HepG2 (cell line): ENCODE results near the gene TXNL4A. TPM values are rescaled to one million over a fixed set of nuclear protein-coding genes. Genes with fewer than 3 reads are reported as not detected.

Experiments used
- FOXO1 ChIP-seq: sonication (generic); formaldehyde crosslinking; IDR thresholded peaks from 2 replicates; pipeline ENCODE4 v1.4.0; 2020; ENCODE audit warnings: missing genetic modification reagents
- FOXO4 ChIP-seq: sonication (generic); formaldehyde crosslinking; conservative IDR thresholded peaks from 2 replicates; pipeline ENCODE4 v1.8.1; 2023; ENCODE audit warnings: missing genetic modification reagents
- FOXP4 ChIP-seq: sonication (generic); formaldehyde crosslinking; IDR thresholded peaks from 2 replicates; pipeline ENCODE4 v1.4.0; 2020; ENCODE audit warnings: missing genetic modification reagents
- HMGA1 ChIP-seq: sonication (generic); formaldehyde crosslinking; conservative IDR thresholded peaks from 2 replicates; pipeline ENCODE4 v1.4.0; 2020; ENCODE audit warnings: missing genetic modification reagents
- LCORL ChIP-seq, 2 experiments: fragments of 450-650 bp in 1 of 2; sonication (generic) in 1 of 2; formaldehyde crosslinking in 1 of 2; IDR thresholded peaks; 2 replicates each; pipeline versions ENCODE4 v1.5.0 to v1.6.1; 2017 to 2020; ENCODE audit warnings: antibody characterized with exemption in 1 of 2, missing genetic modification reagents in 1 of 2
- MED1 ChIP-seq: sonication (generic); formaldehyde crosslinking; IDR thresholded peaks from 2 replicates; pipeline ENCODE4 v1.4.0; 2020; ENCODE audit warnings: missing genetic modification reagents
- NFE2 ChIP-seq: sonication (generic); formaldehyde crosslinking; IDR thresholded peaks from 2 replicates; pipeline ENCODE4 v1.4.0; 2020; ENCODE audit warnings: missing genetic modification reagents
- NR1H2 ChIP-seq: sonication (generic); formaldehyde crosslinking; IDR thresholded peaks from 2 replicates; pipeline ENCODE4 v1.8.1; 2022; ENCODE audit warnings: low read depth, missing genetic modification reagents, borderline replicate concordance
- NR2F6 ChIP-seq, 2 experiments: IDR thresholded peaks; 2 replicates each; pipeline ENCODE4 v1.6.1; 2016; ENCODE audit warnings: antibody characterized with exemption in 1 of 2, mild to moderate bottlenecking in 1 of 2
- PAX8 ChIP-seq: sonication (generic); formaldehyde crosslinking; IDR thresholded peaks from 2 replicates; pipeline ENCODE4 v1.8.0; 2022; ENCODE audit warnings: mild to moderate bottlenecking, missing genetic modification reagents, borderline replicate concordance
- SRSF1 ChIP-seq: fragments of 200-400 bp; formaldehyde crosslinking; optimal IDR thresholded peaks from 2 replicates; pipeline ENCODE3; 2017; ENCODE audit warnings: mild to moderate bottlenecking, low read depth, low read length, moderate library complexity
- ZNF142 ChIP-seq: sonication (generic); formaldehyde crosslinking; IDR thresholded peaks from 2 replicates; pipeline ENCODE4 v1.4.0; 2020; ENCODE audit warnings: missing genetic modification reagents
- ZNF234 ChIP-seq: sonication (generic); formaldehyde crosslinking; conservative IDR thresholded peaks from 2 replicates; pipeline ENCODE4 v1.5.1; 2020; ENCODE audit warnings: mild to moderate bottlenecking, missing genetic modification reagents
- ZNF367 ChIP-seq: sonication (generic); formaldehyde crosslinking; IDR thresholded peaks from 2 replicates; pipeline ENCODE4 v1.4.0; 2020; ENCODE audit warnings: missing genetic modification reagents, borderline replicate concordance
- ZNF496 ChIP-seq: sonication (generic); formaldehyde crosslinking; IDR thresholded peaks from 2 replicates; pipeline ENCODE4 v1.8.1; 2023; ENCODE audit warnings: mild to moderate bottlenecking, moderate library complexity, missing genetic modification reagents; ENCODE audit not compliant: insufficient replicate concordance
- ZNF687 ChIP-seq: sonication (generic); formaldehyde crosslinking; IDR thresholded peaks from 2 replicates; pipeline ENCODE4 v1.5.1; 2020; ENCODE audit warnings: mild to moderate bottlenecking, missing genetic modification reagents, moderate library complexity
- polyA plus RNA-seq, 8 experiments: library from polyadenylated mRNA; depleted of rRNA in 3 of 8; stranded (reverse) in 7 of 8; unstranded in 1 of 8; fragments of >200 nt; fragmentation: Illumina TruSeq in 4 of 8; extraction: Trizol in 4 of 8; gene quantifications; 2 replicates each; pipeline versions ENCODE4 v1.2.1 to v1.2.3, GENCODE V29; 2011 to 2016; ENCODE audit warnings: low read depth in 4 of 8, missing spikeins in 1 of 8, mixed read lengths in 1 of 8; ENCODE audit not compliant: insufficient read depth in 1 of 8
- total RNA-seq, 5 experiments: library from RNA; depleted of rRNA; stranded (reverse); fragments of >200 nt; fragmentation: Illumina TruSeq; extraction: Trizol; gene quantifications; 2 replicates each; pipeline ENCODE4 v1.2.3, GENCODE V29; 2016; ENCODE audit warnings: low read depth in 1 of 5

The TXNL4A gene
- total and polyA plus RNA-seq, 2 of the 13 experiments (the other 11 are each of a cell fraction or from before 2014, with no cell fraction given), result 172 to 202 TPM

GRCh38 chr18:79936641-79937040 lies 51.7 kb downstream of the TXNL4A start (continued):
- TF ChIP-seq ZNF142 (CRISPR knock-in tag) (no peak), LCORL (IDR thresholded peaks at IDR 0.05) (no peak), LCORL (CRISPR knock-in tag; IDR thresholded peaks at IDR 0.05) (no peak), ZNF367 (CRISPR knock-in tag) (no peak), FOXO4 (CRISPR knock-in tag) (0 out of 2 replicates have a peak, but pooled peaks have one; percentile 52), PAX8 (no peak), MED1 (CRISPR knock-in tag) (peak; percentile 66; the same call in 1 of the 2 replicates), FOXP4 (CRISPR knock-in tag) (peak; percentile 57), NR2F6 (IDR thresholded peaks at IDR 0.05) (peak; percentile 49; the same call in 1 of the 2 replicates), NR2F6 (CRISPR knock-in tag; IDR thresholded peaks at IDR 0.05) (peak; percentile 83), ZNF687 (CRISPR knock-in tag) (peak; percentile 67), ZNF234 (CRISPR knock-in tag) (no peak), HMGA1 (CRISPR knock-in tag) (no peak), FOXO1 (CRISPR knock-in tag) (0 out of 2 replicates have a peak, but pooled peaks have one; percentile 43), SRSF1 (no peak), NFE2 (CRISPR knock-in tag) (no peak), NR1H2 (CRISPR knock-in tag) (no peak), ZNF496 (CRISPR knock-in tag) (no peak)
